Measurements from ENCODE around the gene SPRYD7. TPM values are rescaled to one million over a fixed set of nuclear protein-coding genes. Genes with fewer than 3 reads are reported as not detected.

The SPRYD7 gene
- total RNA-seq, 1 donor from 2014 or later: 10.3 TPM

- no peak overlapping the region for H2AFZ ChIP-seq (ENCODE audit: low read depth, low read length)
- H3K27ac Mint-ChIP-seq (ENCODE audit: unreplicated experiment): no peak overlapping the region
- H3K27ac ChIP-seq (ENCODE audit: low read depth, low read length): no peak overlapping the region
- no peaks in the 10 kb centered on the region for H4K20me1 ChIP-seq (ENCODE audit: insufficient read depth, low read length)
- H3K9ac ChIP-seq (ENCODE audit: low read length): no peak overlapping the region
- no peak for FAIRE-seq
- H3K9me3 Mint-ChIP-seq (ENCODE audit: unreplicated experiment): peaks cover 3% of the 10 kb centered on the region
- no peak overlapping the region for H3K4me3 Mint-ChIP-seq (ENCODE audit: unreplicated experiment)
- H3K79me2 ChIP-seq (ENCODE audit: insufficient read depth, low read length): no peaks in the 10 kb centered on the region
- no peaks in the 10 kb centered on the region for H3K9me3 ChIP-seq (ENCODE audit: insufficient read depth, low read depth, low read length)
- DNase-seq (ENCODE audit: low read depth): no peak
- no peak overlapping the region for H3K4me2 ChIP-seq (ENCODE audit: low read length)
- no peaks in the 10 kb centered on the region for H3K4me1 ChIP-seq (ENCODE audit: insufficient read depth, low read length)
- H3K4me3 ChIP-seq (ENCODE audit: insufficient read depth, low read depth, low read length): no peak overlapping the region
- H3K4me1 Mint-ChIP-seq (ENCODE audit: low read depth, unreplicated experiment): no peaks in the 10 kb centered on the region
- H3K27me3 ChIP-seq (ENCODE audit: insufficient read depth, low read length): no peaks in the 10 kb centered on the region
- TF ChIP-seq CTCF (IDR thresholded peaks at IDR 0.05; ENCODE audit: insufficient read depth, low read depth, low read length) (no peak), EZH2 (IDR thresholded peaks at IDR 0.05; ENCODE audit: insufficient read depth, low read length) (no peak)
- H3K36me3 ChIP-seq (ENCODE audit: insufficient read depth, low read length): peaks cover 4% of the 10 kb centered on the region
- H3K36me3 Mint-ChIP-seq (ENCODE audit: low read depth, unreplicated experiment): peaks cover 4% of the 10 kb centered on the region
- H3K27me3 Mint-ChIP-seq (ENCODE audit: low read depth, unreplicated experiment): no peaks in the 10 kb centered on the region
Observed at GRCh38 chr13:49908637-49909036, 27.5 kb downstream of the SPRYD7 start.

DNA sequence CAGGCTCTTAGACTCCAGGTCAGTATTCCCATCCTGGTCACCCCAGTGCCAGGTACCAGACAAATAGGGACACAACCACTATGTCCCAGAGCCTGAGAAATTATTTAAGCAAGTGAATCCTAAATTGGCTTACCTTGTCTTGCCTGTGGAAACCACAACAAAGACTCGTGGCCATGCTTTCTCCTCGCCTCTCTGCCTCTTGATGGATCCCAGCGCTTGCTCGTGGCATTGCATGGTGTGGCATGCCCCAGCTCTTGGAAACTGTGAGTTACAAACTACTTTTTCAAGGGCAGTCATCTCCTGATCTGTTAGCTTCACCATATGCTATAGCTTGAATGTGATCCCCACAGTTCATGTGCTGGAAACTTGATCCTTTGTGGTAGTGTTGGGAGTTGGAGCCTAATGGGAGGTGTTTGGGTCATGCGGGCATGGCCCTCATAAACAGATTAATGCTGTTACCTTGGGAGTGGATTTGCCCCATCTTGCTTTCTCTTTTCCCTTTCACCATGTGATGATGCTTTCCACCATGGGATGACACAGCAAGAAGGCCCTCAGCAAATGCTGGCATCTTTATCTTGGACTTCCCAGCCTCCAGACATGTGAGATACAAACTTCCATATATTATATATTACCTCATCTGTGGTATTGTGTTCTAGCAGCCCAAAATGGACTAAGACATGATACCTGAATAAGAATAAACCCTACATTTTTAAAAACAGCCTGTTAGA, 31.2 kb downstream of the SPRYD7 start:
- no peaks in the 10 kb centered on the region for H4K20me1 ChIP-seq (ENCODE audit: insufficient read depth, low read length)
- no peaks in the 10 kb centered on the region for H3K4me1 ChIP-seq (ENCODE audit: insufficient read depth, low read length)
- H3K4me3 Mint-ChIP-seq (ENCODE audit: unreplicated experiment): no peak overlapping the region
- H3K4me3 ChIP-seq (ENCODE audit: insufficient read depth, low read depth, low read length): no peak overlapping the region
- no peaks in the 10 kb centered on the region for H3K9me3 ChIP-seq (ENCODE audit: insufficient read depth, low read depth, low read length)
- no peak overlapping the region for H3K9ac ChIP-seq (ENCODE audit: low read length)
- peaks cover 3% of the 10 kb centered on the region for H3K9me3 Mint-ChIP-seq (ENCODE audit: unreplicated experiment)
- no peaks in the 10 kb centered on the region for H3K27me3 Mint-ChIP-seq (ENCODE audit: low read depth, unreplicated experiment)
- TF ChIP-seq CTCF (IDR thresholded peaks at IDR 0.05; ENCODE audit: insufficient read depth, low read depth, low read length) (no peak), EZH2 (IDR thresholded peaks at IDR 0.05; ENCODE audit: insufficient read depth, low read length) (no peak)
- H3K79me2 ChIP-seq (ENCODE audit: insufficient read depth, low read length): no peaks in the 10 kb centered on the region
- peaks cover 3% of the 10 kb centered on the region for H3K4me1 Mint-ChIP-seq (ENCODE audit: low read depth, unreplicated experiment)
- H3K4me2 ChIP-seq (ENCODE audit: low read length): no peak overlapping the region
- no peaks in the 10 kb centered on the region for H3K27me3 ChIP-seq (ENCODE audit: insufficient read depth, low read length)
- no peak for FAIRE-seq
- H3K36me3 ChIP-seq (ENCODE audit: insufficient read depth, low read length): no peaks in the 10 kb centered on the region
- no peak overlapping the region for H2AFZ ChIP-seq (ENCODE audit: low read depth, low read length)
- H3K36me3 Mint-ChIP-seq (ENCODE audit: low read depth, unreplicated experiment): peaks cover 1% of the 10 kb centered on the region
- DNase-seq (ENCODE audit: low read depth): no peak
- H3K27ac Mint-ChIP-seq (ENCODE audit: unreplicated experiment): no peak overlapping the region
- no peak overlapping the region for H3K27ac ChIP-seq (ENCODE audit: low read depth, low read length)

DNA sequence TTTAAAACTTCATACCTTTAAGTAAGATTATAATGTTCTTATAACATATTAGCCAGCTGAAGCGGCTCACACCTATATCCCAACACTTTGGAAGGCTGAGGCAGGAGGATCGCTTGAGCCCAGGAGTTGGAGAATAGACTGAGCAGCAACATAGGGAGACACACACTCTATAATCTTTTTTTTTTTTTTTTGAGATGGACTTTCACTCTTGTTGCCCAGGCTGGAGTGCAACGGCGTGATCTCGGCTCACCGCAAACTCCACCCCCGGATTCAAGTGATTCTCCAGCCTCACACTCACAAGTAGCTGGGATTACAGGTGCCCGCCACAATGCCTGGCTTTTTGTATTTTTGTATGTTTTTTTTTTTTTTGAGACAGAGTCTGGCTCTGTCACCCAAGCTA, 37.3 kb downstream of the SPRYD7 start:
- no peaks in the 10 kb centered on the region for H3K4me1 ChIP-seq (ENCODE audit: insufficient read depth, low read length)
- FAIRE-seq: no peak
- H3K79me2 ChIP-seq (ENCODE audit: insufficient read depth, low read length): no peaks in the 10 kb centered on the region
- H3K36me3 ChIP-seq (ENCODE audit: insufficient read depth, low read length): no peaks in the 10 kb centered on the region
- H3K4me2 ChIP-seq (ENCODE audit: low read length): no peak overlapping the region
- H4K20me1 ChIP-seq (ENCODE audit: insufficient read depth, low read length): no peaks in the 10 kb centered on the region
- no peaks in the 10 kb centered on the region for H3K27me3 Mint-ChIP-seq (ENCODE audit: low read depth, unreplicated experiment)
- H3K4me1 Mint-ChIP-seq (ENCODE audit: low read depth, unreplicated experiment): peaks cover 3% of the 10 kb centered on the region
- peaks cover 2% of the 10 kb centered on the region for H3K9me3 Mint-ChIP-seq (ENCODE audit: unreplicated experiment)
- no peak for DNase-seq (ENCODE audit: low read depth)
- H3K27me3 ChIP-seq (ENCODE audit: insufficient read depth, low read length): no peaks in the 10 kb centered on the region
- no peaks in the 10 kb centered on the region for H3K9me3 ChIP-seq (ENCODE audit: insufficient read depth, low read depth, low read length)
- TF ChIP-seq EZH2 (IDR thresholded peaks at IDR 0.05; ENCODE audit: insufficient read depth, low read length): no peak
- TF ChIP-seq CTCF (IDR thresholded peaks at IDR 0.05; ENCODE audit: insufficient read depth, low read depth, low read length): no peak
- H3K27ac Mint-ChIP-seq (ENCODE audit: unreplicated experiment): no peak overlapping the region
- H3K4me3 ChIP-seq (ENCODE audit: insufficient read depth, low read depth, low read length): no peak overlapping the region
- H3K9ac ChIP-seq (ENCODE audit: low read length): no peak overlapping the region
- peaks cover 1% of the 10 kb centered on the region for H3K36me3 Mint-ChIP-seq (ENCODE audit: low read depth, unreplicated experiment)
- H3K4me3 Mint-ChIP-seq (ENCODE audit: unreplicated experiment): no peak overlapping the region
- no peak overlapping the region for H3K27ac ChIP-seq (ENCODE audit: low read depth, low read length)
- no peak overlapping the region for H2AFZ ChIP-seq (ENCODE audit: low read depth, low read length)

Measured in astrocyte (in vitro differentiated cells and primary cell).